ENCODE results near the gene CACNA1E.

CACNA1E gene

DNA sequence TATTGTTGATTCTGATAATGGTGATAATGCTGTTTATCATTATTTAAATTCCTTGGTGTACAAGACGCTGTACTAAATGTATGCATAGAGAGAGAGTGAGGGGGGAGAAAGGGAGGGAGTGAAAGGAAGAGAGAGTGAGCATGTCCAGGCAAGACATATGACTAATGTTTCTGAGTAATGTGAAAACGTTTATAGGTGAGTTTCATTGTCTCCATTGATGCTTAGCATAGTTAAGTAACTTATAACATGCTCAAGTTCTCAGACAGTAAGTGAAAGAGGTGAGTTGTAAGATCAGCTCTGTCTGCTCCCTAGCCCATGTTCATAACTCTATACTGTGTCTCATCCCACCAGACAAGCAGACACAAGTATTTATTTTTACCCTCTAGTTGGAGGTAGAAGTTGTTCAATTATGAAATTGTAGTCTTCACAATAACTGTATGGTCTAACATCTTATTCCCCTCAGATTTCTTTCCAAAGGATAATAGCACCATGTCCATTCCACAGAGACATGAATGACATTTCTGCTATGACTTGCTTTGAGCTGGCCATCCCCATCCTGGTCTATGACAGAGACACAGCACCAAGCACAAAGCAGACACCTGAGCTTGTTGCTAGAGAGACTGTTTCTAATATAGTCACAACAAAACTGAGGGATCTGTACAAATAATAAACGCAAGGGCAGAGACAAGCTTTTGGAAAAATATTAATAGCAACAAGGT lies 285.1 kb downstream of the CACNA1E start:
- no peak for DNase-seq (ENCODE audit: low spot score)

DNA sequence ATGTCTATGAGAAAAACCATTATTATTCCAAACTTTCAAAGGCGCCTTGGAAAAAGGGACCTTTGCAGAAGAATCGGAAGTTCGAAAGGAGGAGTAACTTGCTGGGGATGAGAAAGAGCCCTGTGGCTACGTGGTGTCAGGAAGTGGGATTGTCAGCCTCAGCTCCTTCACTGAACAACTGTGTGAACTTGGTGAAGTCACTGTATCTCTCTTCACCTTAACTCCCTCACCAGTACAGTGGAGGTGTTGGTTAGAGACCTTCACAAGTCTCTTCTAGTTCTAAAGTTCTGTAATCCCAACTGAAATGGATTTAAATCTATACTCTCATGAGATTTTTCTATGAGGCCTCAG lies 285.6 kb downstream of the CACNA1E start:
- DNase-seq (ENCODE audit: low spot score) = no peak

DNA sequence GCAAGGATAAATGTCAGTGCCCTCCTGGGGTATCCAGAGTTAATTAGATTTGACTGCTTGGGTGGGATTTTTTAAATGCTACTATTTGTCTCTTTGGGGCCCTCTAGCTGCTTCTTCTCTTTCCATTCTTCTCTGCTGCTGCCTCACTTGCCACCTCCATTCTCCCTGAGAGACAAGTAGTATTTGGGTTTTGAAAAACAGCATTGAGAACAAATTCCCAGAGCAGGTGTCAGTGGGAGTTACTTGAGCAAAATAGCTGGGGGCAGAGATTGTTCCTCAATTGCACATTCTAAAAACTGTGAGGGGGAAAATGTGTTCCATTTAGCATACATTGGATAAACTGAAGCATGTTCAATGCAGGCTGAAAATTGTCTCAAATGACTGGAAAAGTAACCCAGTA lies 286.5 kb downstream of the CACNA1E start:
- DNase-seq (ENCODE audit: low spot score) = no peak

DNA sequence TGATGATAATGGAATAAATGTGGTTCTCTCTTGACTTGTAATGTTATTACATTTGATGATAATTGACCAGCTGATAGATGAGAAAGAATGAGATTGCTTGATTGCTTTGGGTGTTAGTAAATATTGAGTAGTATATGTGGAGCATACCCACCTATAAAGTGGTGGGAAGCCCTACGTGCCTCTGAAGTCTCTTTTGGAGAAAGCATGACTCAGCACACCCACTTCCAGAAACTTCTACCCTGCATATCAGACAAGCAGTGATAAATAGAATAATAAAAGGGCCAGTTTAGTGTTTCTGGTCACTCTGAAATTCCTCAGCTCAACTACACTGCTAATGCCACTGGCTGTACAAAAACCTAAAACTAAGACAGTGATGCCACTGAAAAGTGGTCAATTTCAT lies 289.4 kb downstream of the CACNA1E start:
- no peak for DNase-seq (ENCODE audit: low spot score)

DNA sequence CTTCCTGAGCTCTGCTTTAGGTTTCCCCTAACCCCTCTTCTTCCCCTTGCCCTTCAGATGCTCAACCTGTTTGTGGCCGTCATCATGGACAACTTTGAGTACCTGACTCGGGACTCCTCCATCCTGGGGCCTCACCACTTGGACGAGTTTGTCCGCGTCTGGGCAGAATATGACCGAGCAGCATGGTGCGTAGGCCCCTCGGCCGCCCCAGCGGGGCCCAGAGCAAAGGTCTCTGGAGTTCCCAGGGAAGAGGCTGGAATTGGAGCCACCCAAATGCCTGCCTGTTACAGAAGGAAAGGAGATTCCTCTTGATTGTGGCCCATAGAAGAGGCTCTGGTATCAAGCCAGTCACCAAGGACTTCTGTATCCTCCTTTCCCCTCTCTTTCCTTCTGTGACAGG lies 292.7 kb downstream of the CACNA1E start:
- DNase-seq (ENCODE audit: low spot score) = no peak

DNA sequence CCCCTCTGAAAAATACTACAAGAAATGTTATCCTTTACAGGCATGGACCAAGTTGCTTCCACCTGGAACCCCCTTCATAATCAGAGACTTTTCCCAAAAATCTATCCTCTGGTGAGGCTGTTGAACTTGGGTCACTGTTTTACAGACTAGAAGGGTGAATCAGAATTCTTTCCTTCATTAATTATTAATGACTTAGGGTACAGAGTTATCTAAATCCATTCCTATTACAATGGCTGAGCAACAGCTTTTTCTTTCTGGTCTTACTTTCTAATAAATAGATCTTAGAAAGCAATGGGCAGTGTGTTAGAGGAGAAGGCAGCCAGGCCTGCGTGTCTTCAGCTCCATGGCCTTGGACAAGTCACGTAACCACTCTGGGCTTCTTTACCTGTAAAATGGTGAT lies 294.0 kb downstream of the CACNA1E start:
- no peak for DNase-seq (ENCODE audit: low spot score)

DNA sequence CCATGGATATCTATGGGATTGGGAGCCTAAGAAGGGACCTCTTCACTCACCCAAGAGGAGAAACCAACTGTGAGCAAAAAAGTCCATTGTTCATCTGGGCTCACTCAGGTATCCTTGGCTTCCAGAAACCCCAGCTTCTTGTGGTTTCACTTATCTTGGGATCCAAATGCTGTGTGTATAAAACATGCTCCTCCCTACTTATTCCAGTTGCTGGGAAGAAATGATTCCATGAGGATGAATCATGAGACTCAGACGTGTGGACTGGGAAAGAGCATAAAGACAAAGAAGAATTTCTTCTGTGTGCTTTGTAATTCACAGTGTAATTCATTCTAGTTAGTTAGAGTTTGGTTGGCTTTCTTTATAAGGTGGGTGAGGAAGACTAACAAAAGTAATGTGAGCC lies 294.5 kb downstream of the CACNA1E start:
- peak; percentile 6 for DNase-seq (ENCODE audit: low spot score)

DNA sequence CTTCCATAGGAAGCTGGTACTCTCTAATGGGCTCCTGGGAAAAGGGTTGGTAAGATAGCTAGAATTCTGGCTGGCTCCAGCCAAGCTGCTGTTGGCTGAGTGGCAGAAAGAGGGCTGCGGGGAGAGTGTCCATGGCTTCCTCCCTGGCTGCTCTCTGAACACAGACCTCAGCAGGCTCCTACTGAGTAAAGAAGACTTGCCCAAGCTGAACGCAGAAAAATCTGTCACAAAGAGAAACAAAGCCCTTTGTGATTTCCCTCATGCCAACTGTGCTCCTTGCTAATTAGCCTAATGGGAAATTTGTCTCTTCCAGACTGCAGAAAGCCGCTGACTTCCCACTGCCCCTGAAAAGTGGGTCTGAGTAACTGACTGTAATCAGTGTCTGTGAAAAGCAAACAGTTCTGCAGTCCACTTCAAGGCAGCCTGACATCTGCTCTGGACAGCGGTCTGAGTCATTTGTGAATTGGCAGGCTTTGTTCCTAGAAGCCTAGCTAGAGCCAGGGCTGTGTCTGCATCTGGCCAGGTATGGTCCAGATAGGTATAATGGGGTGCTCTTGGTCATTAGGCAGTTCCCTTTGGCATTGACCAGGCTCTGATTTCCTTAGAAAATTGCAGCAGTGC lies 295.4 kb downstream of the CACNA1E start:
- DNase-seq (ENCODE audit: low spot score) = no peak

DNA sequence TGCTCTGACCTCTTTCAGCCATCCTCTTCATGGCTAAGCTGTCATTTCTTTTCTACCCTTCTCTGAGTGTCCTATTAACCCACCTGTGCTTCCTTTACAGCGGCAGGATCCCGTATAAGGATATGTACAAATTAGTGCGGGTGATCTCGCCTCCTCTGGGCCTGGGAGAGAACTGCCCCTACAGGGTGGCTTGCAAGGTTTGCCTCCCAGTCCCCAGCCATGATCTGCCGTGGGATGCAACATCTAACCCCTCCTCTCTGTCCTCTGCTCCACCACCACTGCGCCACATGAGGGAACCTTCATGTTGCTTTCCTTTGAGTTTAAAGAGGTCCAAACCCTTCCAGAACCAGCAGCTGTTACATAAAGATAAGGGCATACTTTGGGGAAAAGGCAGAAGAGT lies 296.0 kb downstream of the CACNA1E start:
- DNase-seq (ENCODE audit: low spot score) = no peak

DNA sequence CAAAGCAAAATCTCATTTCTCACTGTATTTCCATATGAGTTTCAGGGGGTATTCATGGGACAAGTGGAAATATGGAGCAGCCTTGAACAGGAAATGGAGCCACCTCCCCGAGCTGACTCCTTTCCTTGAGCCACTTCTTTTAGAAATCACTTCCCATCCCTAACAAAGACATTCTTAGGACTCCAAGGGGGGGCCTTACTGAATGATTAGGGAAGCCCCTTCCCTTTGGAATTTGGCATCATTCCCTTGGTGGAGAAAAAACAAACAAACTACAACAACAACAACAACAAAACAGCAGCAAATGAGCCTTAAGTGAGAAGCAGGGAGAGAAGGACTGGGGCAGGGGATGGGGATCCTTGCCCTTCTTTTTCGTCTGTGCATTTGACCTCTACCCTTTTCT lies 299.9 kb downstream of the CACNA1E start:
- DNase-seq (ENCODE audit: low spot score) = no peak

DNA sequence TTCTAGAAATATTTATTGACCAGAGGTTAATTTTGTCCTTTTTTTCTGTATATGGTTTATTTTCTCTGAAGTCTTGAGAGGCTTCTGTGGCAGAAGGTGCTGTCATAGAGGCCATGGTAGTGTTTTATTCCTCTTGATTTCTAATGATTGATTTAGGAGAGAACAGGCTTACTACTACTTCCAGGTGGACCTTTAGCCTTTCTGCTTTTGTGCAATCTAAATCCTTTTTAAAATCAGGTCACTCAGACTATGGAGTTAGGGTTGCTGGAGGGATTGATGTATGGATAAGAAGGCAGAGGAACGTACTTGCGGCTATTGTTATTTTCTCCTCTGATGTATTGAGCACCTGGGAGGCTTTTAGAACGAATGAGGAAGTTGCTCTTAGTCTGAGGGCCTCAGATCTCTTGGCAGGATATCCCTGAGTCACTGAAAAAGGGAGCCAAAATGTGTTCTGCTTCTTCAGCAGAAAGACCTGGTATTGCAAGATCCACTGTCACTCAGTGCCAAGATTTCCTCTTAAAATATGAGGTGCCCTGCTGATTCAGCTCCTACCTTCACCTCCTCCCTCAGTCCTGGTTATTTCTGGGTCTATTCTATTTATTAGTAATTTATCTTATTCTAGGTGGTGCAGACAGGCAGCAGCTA lies 300.8 kb downstream of the CACNA1E start:
- no peak for DNase-seq (ENCODE audit: low spot score)

DNA sequence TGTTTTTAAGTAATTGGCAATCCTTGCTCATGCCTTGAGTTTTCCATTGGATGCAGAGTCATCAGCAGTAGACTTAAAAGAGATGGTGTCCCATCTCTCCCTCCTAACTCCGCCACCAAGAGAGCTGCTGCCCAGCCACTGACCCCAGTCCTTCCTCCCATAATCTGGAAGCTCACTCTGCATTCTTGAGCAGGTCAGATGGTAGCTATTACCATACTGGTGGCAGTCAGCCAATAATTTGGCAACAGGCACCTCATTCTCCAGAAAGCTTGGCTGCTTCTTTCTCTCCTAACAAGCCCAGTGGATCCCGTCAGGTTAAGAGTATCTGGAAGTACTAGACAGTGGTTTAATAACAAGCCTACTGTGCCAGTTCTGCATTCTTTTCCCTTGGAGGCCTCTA lies 306.1 kb downstream of the CACNA1E start:
- DNase-seq (ENCODE audit: low spot score) = no peak

DNA sequence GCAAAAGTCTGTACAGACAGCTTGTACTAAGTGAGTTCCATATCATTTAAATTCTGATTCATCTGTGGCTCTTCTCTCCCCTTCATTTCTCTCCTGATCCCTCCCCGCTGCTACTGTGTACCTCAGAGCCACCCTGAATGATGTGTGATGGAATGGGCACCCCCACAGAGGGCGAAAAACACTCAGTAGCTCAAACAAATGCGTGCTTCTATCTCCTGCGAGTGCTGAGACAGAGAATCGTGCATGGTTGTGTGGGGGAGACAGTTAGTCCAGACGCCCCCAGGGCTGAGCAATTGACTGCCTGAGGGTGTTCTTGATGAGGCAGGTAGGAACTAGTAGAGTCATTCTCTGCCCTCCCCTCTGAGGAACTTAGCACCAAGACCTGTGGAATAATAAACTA lies 308.4 kb downstream of the CACNA1E start:
- no peak for DNase-seq (ENCODE audit: low spot score)

DNA sequence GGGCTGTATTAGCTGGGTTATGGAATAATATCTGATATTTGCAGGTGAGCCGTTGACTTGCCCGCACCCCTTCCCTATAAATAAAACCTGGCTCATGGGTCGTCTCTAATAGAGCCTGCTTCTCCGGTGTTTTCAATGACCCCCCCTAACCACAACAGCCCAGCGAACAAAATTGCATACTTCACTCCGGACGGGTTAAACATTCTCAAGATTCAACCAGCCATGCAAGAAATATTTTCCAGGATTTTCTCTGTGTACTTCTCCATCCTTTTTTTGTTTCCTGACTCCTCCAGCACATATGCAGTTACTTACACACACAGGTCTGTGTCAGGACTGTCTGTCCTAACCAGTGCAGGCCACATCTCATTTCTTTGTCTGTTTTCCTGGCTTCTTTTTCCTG lies 310.5 kb downstream of the CACNA1E start:
- DNase-seq (ENCODE audit: low spot score) = no peak

DNA sequence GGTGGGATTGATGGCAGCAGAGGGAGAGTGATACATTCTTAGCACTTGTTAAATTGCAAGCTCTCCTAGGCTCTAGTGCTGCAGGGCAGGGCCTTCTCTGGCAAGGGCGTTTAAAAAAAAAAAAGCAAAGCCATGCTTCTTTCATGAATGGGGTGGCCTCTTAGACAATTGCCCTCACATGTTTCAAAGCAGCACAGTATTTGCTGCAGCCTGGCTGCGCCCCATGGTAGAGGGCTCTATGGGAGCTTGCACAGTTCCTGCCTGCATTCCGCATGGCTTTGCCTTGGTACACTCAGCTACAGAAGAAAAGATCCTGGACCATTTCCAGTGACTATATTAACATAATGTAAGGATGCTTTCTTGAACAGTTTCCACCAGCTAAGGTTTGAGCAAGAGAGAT lies 311.0 kb downstream of the CACNA1E start:
- no peak for DNase-seq (ENCODE audit: low spot score)

DNA sequence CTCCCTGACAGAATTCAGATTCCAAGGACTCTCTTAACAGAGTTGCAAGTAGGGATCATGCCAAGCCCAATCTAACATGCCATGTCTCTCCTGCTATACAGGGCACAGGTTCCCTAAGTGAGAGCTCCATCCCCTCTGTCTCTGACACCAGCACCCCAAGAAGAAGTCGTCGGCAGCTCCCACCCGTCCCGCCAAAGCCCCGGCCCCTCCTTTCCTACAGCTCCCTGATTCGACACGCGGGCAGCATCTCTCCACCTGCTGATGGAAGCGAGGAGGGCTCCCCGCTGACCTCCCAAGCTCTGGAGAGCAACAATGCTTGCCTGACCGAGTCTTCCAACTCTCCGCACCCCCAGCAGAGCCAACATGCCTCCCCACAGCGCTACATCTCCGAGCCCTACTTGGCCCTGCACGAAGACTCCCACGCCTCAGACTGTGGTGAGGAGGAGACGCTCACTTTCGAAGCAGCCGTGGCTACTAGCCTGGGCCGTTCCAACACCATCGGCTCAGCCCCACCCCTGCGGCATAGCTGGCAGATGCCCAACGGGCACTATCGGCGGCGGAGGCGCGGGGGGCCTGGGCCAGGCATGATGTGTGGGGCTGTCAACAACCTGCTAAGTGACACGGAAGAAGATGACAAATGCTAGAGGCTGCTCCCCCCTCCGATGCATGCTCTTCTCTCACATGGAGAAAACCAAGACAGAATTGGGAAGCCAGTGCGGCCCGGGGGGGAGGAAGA lies 315.0 kb downstream of the CACNA1E start:
- no peak for DNase-seq (ENCODE audit: low spot score)

DNA sequence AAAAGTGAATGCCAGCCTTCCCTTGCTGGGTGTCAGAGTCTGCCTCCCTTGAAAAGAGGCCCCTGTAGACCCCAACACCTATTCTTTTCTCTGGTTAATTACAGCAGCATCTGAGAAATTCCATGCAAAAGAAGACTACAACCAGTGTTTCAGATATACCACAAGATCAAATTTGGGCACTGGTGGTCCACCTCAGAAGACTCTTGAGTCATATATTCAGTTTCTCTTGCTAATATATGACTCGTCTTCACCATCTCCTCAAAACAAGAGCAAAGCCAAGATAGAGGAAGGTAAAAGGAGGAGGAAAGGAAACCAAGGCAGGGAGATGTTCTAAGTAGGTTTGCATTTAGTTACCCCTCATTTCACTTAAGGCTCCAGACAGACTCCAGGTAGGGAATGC lies 318.3 kb downstream of the CACNA1E start:
- no peak for DNase-seq (ENCODE audit: low spot score)

DNA sequence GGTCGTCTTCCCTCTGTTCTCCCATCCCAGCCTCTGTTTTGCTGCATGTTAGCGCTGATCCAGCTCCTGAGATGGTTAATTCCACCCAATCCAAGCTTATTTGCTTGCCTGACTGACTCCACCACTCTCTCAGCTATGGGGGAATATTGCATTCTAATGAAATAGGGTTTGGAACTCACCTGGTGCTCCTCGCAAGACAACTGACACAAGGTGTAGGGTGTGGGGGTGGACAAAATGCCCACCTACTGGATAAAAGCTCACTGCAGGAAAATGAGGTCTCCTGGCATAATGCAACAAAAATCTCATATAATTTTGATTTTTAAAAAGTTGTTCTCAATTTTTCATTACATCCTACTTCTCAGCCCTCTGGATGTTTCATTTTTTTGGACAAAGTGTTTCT lies 319.1 kb downstream of the CACNA1E start:
- no peak for DNase-seq (ENCODE audit: low spot score)

DNA sequence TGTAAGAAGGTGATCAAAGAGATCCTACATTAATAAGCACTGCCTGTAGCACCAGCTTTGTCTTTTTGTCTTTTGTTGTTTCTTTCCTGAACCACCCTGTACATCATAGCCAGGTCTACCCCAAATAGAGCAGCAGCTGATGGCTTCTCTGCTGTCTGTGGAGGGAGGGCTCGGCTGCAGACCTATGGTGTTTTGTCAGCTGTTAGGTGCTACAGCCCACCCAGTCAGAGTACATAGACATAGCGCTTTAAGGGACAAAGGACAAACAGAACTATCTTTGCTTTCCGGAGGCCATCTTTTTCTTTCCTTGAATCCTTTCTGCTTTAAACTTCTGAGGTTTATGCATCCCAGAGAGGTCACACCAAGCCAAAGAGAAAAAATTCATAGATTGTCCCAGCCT lies 320.1 kb downstream of the CACNA1E start:
- DNase-seq (ENCODE audit: low spot score) = no peak

DNA sequence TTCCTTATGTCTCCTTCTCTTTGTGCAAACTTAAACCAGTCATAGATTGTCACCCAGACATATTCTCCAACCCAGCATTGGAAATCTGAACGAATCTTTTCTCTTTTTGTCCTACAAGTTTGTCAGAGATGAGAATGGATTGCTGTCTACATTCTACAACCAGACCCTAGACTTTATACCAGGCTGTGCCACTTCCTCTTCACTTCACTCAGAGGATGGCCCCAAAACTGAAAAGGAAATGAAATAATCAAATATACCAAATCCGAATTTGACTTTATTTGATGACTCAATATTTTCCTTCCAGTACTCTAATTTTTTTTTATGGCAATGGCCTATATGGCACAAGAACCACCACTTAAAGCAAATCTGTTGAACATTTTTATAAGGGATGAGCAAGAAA lies 321.7 kb downstream of the CACNA1E start:
- DNase-seq (ENCODE audit: low spot score) = no peak

DNA sequence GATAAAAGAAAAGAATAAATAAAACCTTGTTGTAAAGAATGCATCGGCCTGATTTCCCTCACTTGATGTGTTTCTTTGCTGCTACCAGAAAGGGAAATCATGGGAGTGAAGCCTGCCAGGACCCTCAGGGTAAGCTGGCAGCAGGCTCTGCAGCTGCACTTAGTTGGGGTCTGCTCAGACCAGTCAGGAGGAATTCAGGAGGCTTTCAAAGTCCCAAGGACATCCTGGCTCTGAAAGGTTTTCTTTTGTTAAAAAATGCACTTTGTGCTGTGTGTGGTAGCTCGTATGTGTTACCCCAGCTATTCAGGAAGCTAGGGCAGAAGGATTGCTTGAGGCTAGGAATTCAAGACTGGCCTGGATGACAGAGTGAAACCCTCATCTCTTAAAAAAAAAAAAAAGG lies 323.4 kb downstream of the CACNA1E start:
- no peak for DNase-seq (ENCODE audit: low spot score)

DNA sequence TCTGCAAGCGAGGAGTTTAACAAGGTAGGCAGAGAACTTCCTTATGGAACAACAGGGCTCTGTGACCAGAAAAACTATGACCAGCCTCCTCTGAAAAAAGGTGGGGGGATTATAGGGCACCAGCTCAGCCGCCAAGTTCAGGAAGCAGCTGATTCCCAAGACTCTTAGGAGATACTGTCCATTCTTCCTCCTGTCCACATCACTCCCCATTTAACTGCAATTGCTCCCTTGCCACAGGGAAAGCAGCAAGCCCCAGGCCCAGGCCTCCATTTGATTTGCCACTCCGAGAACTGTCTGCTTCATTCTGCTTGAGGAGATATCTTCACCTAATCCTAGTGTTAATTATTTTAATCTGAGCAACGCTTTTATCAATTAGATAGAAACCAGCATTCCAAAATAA lies 323.9 kb downstream of the CACNA1E start:
- DNase-seq (ENCODE audit: low spot score) = no peak

DNA sequence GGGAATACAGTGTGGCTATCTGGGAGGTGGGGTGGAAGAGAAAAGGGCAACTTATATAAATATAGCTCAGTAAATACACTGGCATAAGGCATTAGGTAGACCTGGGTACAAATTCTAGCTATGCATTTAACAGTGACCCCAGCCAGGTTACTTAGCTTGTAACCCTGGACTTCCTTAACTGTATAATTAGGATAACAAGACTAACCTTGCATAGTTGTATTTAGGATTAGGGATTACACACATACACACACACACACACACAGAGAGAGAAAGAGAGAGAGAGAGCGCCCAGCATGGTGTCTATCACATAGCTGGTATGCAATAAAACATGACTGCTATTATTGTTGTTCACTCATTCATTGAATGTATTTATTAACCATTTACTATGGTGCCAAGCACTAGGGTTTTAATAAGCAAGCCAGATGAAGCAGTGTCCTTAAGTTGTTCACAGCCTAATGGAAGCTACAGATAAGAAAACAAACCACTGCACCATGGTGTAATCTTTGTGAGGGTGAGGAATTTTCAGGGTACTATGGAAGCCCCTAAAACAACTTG lies 326.8 kb downstream of the CACNA1E start:
- DNase-seq (ENCODE audit: low spot score) = no peak

All from SW480 (cell line).